Measurements from ENCODE around the gene PTPN2. TPM values are rescaled to one million over a fixed set of nuclear protein-coding genes. Genes with fewer than 3 reads are reported as not detected.

The PTPN2 gene
- total and polyA plus RNA-seq, 2 donors (not counting 1 experiment from before 2014, with no cell fraction given) = 41.2 to 75.5 TPM

DNA sequence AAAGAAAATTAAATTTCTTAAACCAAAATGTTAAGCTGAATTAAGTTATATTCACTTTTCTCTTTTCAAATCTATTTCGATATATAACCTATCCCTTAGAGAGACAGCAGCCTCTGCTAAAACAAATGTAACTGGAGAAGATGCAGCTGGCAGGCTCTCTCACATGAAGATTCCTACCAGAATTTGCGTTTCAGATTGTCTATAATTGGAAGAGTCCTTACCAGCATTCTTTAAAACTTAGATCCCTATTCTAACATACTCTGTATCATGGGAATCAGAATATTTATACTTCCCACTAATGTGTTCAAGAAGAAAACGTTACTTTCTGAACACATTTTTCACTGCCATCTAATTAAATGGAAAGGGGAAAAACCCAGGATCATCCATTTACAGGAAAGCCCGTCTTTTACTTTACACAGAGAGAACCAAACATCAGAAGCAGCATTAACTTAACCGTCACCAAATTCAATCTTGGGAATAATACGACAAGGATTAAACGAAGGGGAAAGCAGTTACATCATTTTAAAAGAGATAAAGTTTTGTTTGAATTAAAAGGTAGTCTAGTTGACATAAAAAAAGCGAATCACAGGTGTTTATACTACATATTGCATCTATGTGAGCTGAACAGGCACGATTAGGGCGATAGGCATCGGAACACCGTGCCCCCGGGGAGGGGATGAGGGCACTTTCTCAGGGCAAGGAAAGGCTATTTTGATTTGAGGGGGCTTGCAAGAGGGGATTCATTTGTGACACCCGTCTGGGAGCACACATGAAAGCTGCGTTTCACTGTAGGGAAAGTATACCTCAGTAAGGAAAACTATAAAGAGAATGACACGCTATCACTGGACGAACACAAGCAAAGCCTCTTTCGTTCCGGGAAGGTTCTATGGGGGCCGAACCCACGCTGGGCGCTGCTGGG lies 1.3 kb downstream of the PTPN2 start:
- Mint-ChIP-seq H3K9me3 (ENCODE audit: insufficient read depth) (no peaks in the 10 kb centered on the region), H3K27ac (peak overlapping the region; percentile 94), H3K4me1 (peaks cover 79% of the 10 kb centered on the region), H3K4me3 (peak overlapping the region; percentile 89), H3K27me3 (no peaks in the 10 kb centered on the region)
- Histone ChIP-seq H3K4me2 (replicated peaks; ENCODE audit: low read depth, low read length, poor library complexity, severe bottlenecking) (peak overlapping the region; percentile 86), H4K20me1 (ENCODE audit: control insufficient read depth, insufficient read depth, low read length, poor library complexity, severe bottlenecking) (peaks cover 37% of the 10 kb centered on the region), H3K4me1 (ENCODE audit: control insufficient read depth in 2 of 2, insufficient read depth in 2 of 2, low read length in 2 of 2) (peaks cover 68 to 81% of the 10 kb centered on the region in 2 donors), H3K36me3 (replicated peaks in 1 of 2; ENCODE audit: control extremely low read depth in 1 of 2, control insufficient read depth in 1 of 2, extremely low read depth in 1 of 2, insufficient read depth in 2 of 2, low read length in 1 of 2) (no peaks in the 10 kb centered on the region), H3K9ac (ENCODE audit: low read length) (peak overlapping the region; percentile 91), H3K4me3 (ENCODE audit: control extremely low read depth in 1 of 5, extremely low read depth in 1 of 5, insufficient read depth in 1 of 5, low read depth in 2 of 5, low read length in 4 of 5) (peak overlapping the region; percentile 45 to 82 (median 78)), H3K27me3 (replicated peaks in 1 of 4; ENCODE audit: control extremely low read depth in 1 of 4, control insufficient read depth in 3 of 4, insufficient read depth in 4 of 4, low read length in 3 of 4) (no peaks in the 10 kb centered on the region), H2AFZ (ENCODE audit: insufficient read depth, low read depth, low read length, poor library complexity, severe bottlenecking) (peak overlapping the region; percentile 78), H3K9me3 (ENCODE audit: control extremely low read depth in 1 of 3, control insufficient read depth in 2 of 3, insufficient read depth in 1 of 3, low read length in 2 of 3) (peaks cover 0 to 1% (median 0%) of the 10 kb centered on the region in 3 donors), H3K79me2 (ENCODE audit: control insufficient read depth, insufficient read depth, low read length) (peaks cover 55% of the 10 kb centered on the region), H3K27ac (ENCODE audit: low read length in 2 of 2) (peak overlapping the region; percentile 99)
- no peak for TF ChIP-seq EZH2 (IDR thresholded peaks at IDR 0.05; ENCODE audit: borderline replicate concordance, insufficient read depth, low read depth, low read length, poor library complexity, severe bottlenecking)
- TF ChIP-seq, protein P1, sequence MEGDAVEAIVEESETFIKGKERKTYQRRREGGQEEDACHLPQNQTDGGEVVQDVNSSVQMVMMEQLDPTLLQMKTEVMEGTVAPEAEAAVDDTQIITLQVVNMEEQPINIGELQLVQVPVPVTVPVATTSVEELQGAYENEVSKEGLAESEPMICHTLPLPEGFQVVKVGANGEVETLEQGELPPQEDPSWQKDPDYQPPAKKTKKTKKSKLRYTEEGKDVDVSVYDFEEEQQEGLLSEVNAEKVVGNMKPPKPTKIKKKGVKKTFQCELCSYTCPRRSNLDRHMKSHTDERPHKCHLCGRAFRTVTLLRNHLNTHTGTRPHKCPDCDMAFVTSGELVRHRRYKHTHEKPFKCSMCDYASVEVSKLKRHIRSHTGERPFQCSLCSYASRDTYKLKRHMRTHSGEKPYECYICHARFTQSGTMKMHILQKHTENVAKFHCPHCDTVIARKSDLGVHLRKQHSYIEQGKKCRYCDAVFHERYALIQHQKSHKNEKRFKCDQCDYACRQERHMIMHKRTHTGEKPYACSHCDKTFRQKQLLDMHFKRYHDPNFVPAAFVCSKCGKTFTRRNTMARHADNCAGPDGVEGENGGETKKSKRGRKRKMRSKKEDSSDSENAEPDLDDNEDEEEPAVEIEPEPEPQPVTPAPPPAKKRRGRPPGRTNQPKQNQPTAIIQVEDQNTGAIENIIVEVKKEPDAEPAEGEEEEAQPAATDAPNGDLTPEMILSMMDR (IDR thresholded peaks at IDR 0.05) = no peak
- intact Hi-C loops (cut with micrococcal nuclease) = loop anchor here (1.0 to 10.0 kb wide), 8 partner anchors 43 to 1032 kb away; partner anchors contain the start of genes CEP192, CHMP1B and IMPA2
- POLR2A ChIA-PET = interaction anchor here (0.6 to 1.3 kb wide), 11 partner anchors 17 to 844 kb away, joined by 3 to 7 read pairs (median 4); partner anchors contain the start of genes AFG3L2, CEP76, FAM210A and PSMG2
- CTCF ChIA-PET = interaction anchor here (0.6 to 2.6 kb wide), 8 partner anchors 11 to 157 kb away, joined by 3 to 12 read pairs (median 4); no protein-coding TSS in a partner anchor
- ATAC-seq (ENCODE audit: low read depth) = no peak
- DNase-seq = no peak
- WGBS (ENCODE audit: insufficient coverage) = 0% methylated on average over 13 of the region's 22 CpGs

All from B cell (primary cell).